ENCODE measurements around the gene IL16.

DNA sequence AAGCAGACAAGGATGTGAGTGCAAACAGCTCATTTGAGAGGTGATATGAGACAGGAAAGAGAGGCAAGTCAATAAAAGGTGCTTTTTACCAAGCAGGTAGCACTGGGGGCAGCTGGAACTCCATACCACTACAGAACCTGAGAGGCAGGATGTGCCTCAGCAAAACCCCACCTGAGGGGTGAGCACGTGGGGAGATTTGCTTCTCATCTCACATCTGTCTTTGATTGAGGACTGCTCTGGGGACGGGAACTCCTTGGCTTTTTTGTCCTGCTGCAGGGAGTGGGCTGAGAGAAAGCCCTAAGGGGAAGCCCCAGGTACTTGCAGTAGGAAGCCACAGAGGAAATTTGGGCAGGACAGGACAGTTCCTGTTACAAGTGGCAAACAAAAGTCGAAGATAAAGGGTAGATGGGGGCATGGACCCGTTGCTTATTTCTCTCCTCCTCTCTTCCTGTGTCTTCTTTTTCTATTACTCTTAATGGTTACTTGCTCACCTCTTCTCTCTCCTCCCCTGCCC lies 35.5 kb upstream of the IL16 start:
- TF ChIP-seq POLR2A (IDR thresholded peaks at IDR 0.05) (no peak), CTCF (IDR thresholded peaks at IDR 0.05) (no peak)
